DOHH2 (cell line): ENCODE data around the gene VWF.
"Not testable (repeated sequence)": the region's sequence is repeated elsewhere in the genome, so short reads cannot be mapped to it uniquely, and the experiment has no call there.

Experiments
- H3F3A ChIP-seq: fragments of 200-600 bp; sonication (generic), shearing (Covaris generic); 2 replicates; pipeline ENCODE4 v1.6.0; 2016; ENCODE audit warnings: antibody characterized with exemption, mild to moderate bottlenecking; ENCODE audit not compliant: control insufficient read depth, insufficient read depth
- H3K27ac ChIP-seq: fragments of 200-600 bp; sonication (generic); 2 replicates; pipeline ENCODE4 v1.5.1; 2014; ENCODE audit warnings: low read depth, mild to moderate bottlenecking, low read length, moderate library complexity
- H3K27me3 ChIP-seq: fragments of 200-600 bp; sonication (generic); 2 replicates; pipeline ENCODE4 v1.6.1; 2014; ENCODE audit warnings: mild to moderate bottlenecking, low read length, mixed read lengths; ENCODE audit not compliant: control insufficient read depth
- H3K36me3 ChIP-seq: fragments of 200-600 bp; sonication (generic); 2 replicates; pipeline ENCODE4 v1.6.1; 2014; ENCODE audit warnings: mild to moderate bottlenecking, low read length, moderate library complexity, mixed read lengths; ENCODE audit not compliant: control insufficient read depth
- H3K4me1 ChIP-seq: fragments of 200-600 bp; sonication (generic); 2 replicates; pipeline ENCODE4 v1.6.1; 2014; ENCODE audit warnings: mild to moderate bottlenecking, low read length, mixed read lengths; ENCODE audit not compliant: control insufficient read depth
- H3K4me2 ChIP-seq: fragments of 200-600 bp; sonication (generic); 2 replicates; pipeline ENCODE4 v1.6.0; 2014; ENCODE audit warnings: mild to moderate bottlenecking, low read length, moderate library complexity
- H3K4me3 ChIP-seq: fragments of 200-600 bp; sonication (generic); 2 replicates; pipeline ENCODE4 v1.5.1; 2014; ENCODE audit warnings: mild to moderate bottlenecking, low read length, mixed read lengths
- H3K79me2 ChIP-seq: fragments of 200-600 bp; sonication (generic); 2 replicates; pipeline ENCODE4 v1.6.1; 2014; ENCODE audit warnings: mild to moderate bottlenecking, low read length, mixed read lengths; ENCODE audit not compliant: control insufficient read depth
- H3K9me2 ChIP-seq: fragments of 200-600 bp; sonication (generic); replicated peaks from 2 replicates; pipeline ENCODE4 v1.6.1; 2014; ENCODE audit warnings: mild to moderate bottlenecking, low read length, mixed read lengths; ENCODE audit not compliant: control insufficient read depth
- H3K9me3 ChIP-seq: fragments of 200-600 bp; sonication (generic); 2 replicates; pipeline ENCODE4 v1.6.1; 2014; ENCODE audit warnings: antibody characterized with exemption, low read length, mixed read lengths; ENCODE audit not compliant: control insufficient read depth, insufficient read depth
- H4K20me1 ChIP-seq: fragments of 200-600 bp; sonication (generic); 2 replicates; pipeline ENCODE4 v1.6.0; 2014; ENCODE audit warnings: low read depth, mild to moderate bottlenecking, antibody characterized with exemption, low read length, moderate library complexity; ENCODE audit not compliant: control insufficient read depth, insufficient read depth
- CTCF ChIP-seq: fragments of 200-600 bp; sonication (generic); IDR thresholded peaks from one replicate; pipeline ENCODE4 v1.5.1; 2014; ENCODE audit warnings: antibody characterized with exemption, mild to moderate bottlenecking, low read depth, low read length; ENCODE audit not compliant: poor library complexity, severe bottlenecking
- EZH2phosphoT487 ChIP-seq: fragments of 200-600 bp; sonication (generic); IDR thresholded peaks from 2 replicates; pipeline ENCODE4 v1.6.1; 2017; ENCODE audit warnings: borderline replicate concordance, mild to moderate bottlenecking, antibody characterized with exemption, low read length, moderate library complexity, mixed read lengths

The VWF gene

GRCh38 chr12:6104027-6104426, 20.4 kb downstream of the VWF start:
- Histone ChIP-seq H3K27ac (peak overlapping the region; percentile 35; the same call in 1 of the 2 replicates), H3F3A (no peaks in the 10 kb centered on the region), H3K4me2 (peak overlapping the region; percentile 23), H3K4me3 (no peak overlapping the region), H3K9me2 (no peaks in the 10 kb centered on the region), H3K4me1 (peaks cover 14% of the 10 kb centered on the region), H4K20me1 (no peaks in the 10 kb centered on the region), H3K27me3 (no peaks in the 10 kb centered on the region), H3K79me2 (no peaks in the 10 kb centered on the region), H3K36me3 (no peaks in the 10 kb centered on the region), H3K9me3 (no peaks in the 10 kb centered on the region)
- TF ChIP-seq CTCF (no peak), EZH2phosphoT487 (no peak)

GRCh38 chr12:6102021-6102420, 22.4 kb downstream of the VWF start:
- not testable (repeated sequence) for H3K27ac ChIP-seq, H3F3A ChIP-seq, H3K9me3 ChIP-seq, H3K4me2 ChIP-seq, H3K79me2 ChIP-seq, H4K20me1 ChIP-seq, H3K4me3 ChIP-seq, H3K9me2 ChIP-seq, H3K36me3 ChIP-seq, H3K27me3 ChIP-seq
- H3K4me1 ChIP-seq, result peaks cover 14% of the 10 kb centered on the region

- Histone ChIP-seq H3K4me2 (no peak overlapping the region), H3F3A (no peaks in the 10 kb centered on the region), H3K4me1 (peaks cover 9% of the 10 kb centered on the region), H3K27ac (no peak overlapping the region), H3K79me2 (no peaks in the 10 kb centered on the region), H4K20me1 (no peaks in the 10 kb centered on the region), H3K4me3 (no peak overlapping the region), H3K9me3 (no peaks in the 10 kb centered on the region), H3K9me2 (no peaks in the 10 kb centered on the region), H3K27me3 (0 out of 2 replicates have a peak, but pooled peaks cover 4% of the 10 kb centered on the region), H3K36me3 (no peaks in the 10 kb centered on the region)
- TF ChIP-seq CTCF, result no peak
- TF ChIP-seq EZH2phosphoT487, result no peak
Observed at GRCh38 chr12:6099316-6099715, 25.2 kb downstream of the VWF start.

- no peaks in the 10 kb centered on the region for H3F3A ChIP-seq
- no peak overlapping the region for H3K4me3 ChIP-seq
- TF ChIP-seq CTCF (no peak), EZH2phosphoT487 (no peak)
- no peaks in the 10 kb centered on the region for H3K36me3 ChIP-seq
- H4K20me1 ChIP-seq, result no peaks in the 10 kb centered on the region
- H3K27me3 ChIP-seq, result peaks cover 4% of the 10 kb centered on the region; the same call in 1 of the 2 replicates
- H3K9me2 ChIP-seq, result no peaks in the 10 kb centered on the region
- H3K79me2 ChIP-seq, result no peaks in the 10 kb centered on the region
- no peaks in the 10 kb centered on the region for H3K4me1 ChIP-seq
- H3K4me2 ChIP-seq, result no peak overlapping the region
- no peaks in the 10 kb centered on the region for H3K9me3 ChIP-seq
- H3K27ac ChIP-seq, result no peak overlapping the region
Observed at GRCh38 chr12:6097411-6097810, 27.1 kb downstream of the VWF start.
